ENCODE measurements around the gene RNU1-2.
"Not testable (repeated sequence)": the region's sequence is repeated elsewhere in the genome, so short reads cannot be mapped to it uniquely, and the experiment has no call there.

The RNU1-2 gene

GRCh38 chr1:16888860-16889816, 6.6 kb upstream of the RNU1-2 start:
- DNase-seq, result no peak

- DNase-seq, result not testable (repeated sequence)
Measured at GRCh38 chr1:16890539-16891021, 5.2 kb upstream of the RNU1-2 start.

- DNase-seq, result not testable (repeated sequence)
Measured at GRCh38 chr1:16891057-16891456, 4.7 kb upstream of the RNU1-2 start.

- DNase-seq, result not testable (repeated sequence)
Measured at GRCh38 chr1:16892978-16893525, 2.7 kb upstream of the RNU1-2 start.

GRCh38 chr1:16893796-16894195, 2.0 kb upstream of the RNU1-2 start:
- not testable (repeated sequence) for DNase-seq

- DNase-seq, result not testable (repeated sequence)
Measured at GRCh38 chr1:16894338-16894737, 1.4 kb upstream of the RNU1-2 start.

GRCh38 chr1:16895233-16895597, 565 bp upstream of the RNU1-2 start:
- not testable (repeated sequence) for DNase-seq

GRCh38 chr1:16896316-16897055, 706 bp downstream of the RNU1-2 start:
- peak; percentile 99 for DNase-seq

- not testable (repeated sequence) for DNase-seq
Measured at GRCh38 chr1:16897653-16898052, 1.9 kb downstream of the RNU1-2 start.

GRCh38 chr1:16898298-16898697, 2.5 kb downstream of the RNU1-2 start:
- DNase-seq, result not testable (repeated sequence)

- DNase-seq, result not testable (repeated sequence)
Measured at GRCh38 chr1:16899020-16899419, 3.2 kb downstream of the RNU1-2 start.

- peak; percentile 41 for DNase-seq
Measured at GRCh38 chr1:16900751-16901150, 5.0 kb downstream of the RNU1-2 start.

GRCh38 chr1:16901371-16901770, 5.6 kb downstream of the RNU1-2 start:
- not testable (repeated sequence) for DNase-seq

GRCh38 chr1:16903054-16903453, 7.3 kb downstream of the RNU1-2 start:
- DNase-seq, result no peak

- peak; percentile 42 for DNase-seq
Measured at GRCh38 chr1:16903458-16903796, 7.6 kb downstream of the RNU1-2 start.

GRCh38 chr1:16904560-16905109, 8.9 kb downstream of the RNU1-2 start:
- peak; percentile 99 for DNase-seq

GRCh38 chr1:16905110-16905867, 9.5 kb downstream of the RNU1-2 start:
- peak; percentile 99 for DNase-seq

GRCh38 chr1:16905868-16906702, 10.3 kb downstream of the RNU1-2 start:
- no peak for DNase-seq

GRCh38 chr1:16906873-16907272, 11.1 kb downstream of the RNU1-2 start:
- no peak for DNase-seq

GRCh38 chr1:16907870-16908758, 12.3 kb downstream of the RNU1-2 start:
- no peak for DNase-seq
